ENCODE results near the gene SUSD6.
"Not testable (repeated sequence)": the region's sequence is repeated elsewhere in the genome, so short reads cannot be mapped to it uniquely, and the experiment has no call there.

Gene SUSD6

GRCh38 chr14:69620981-69621380 is 9.6 kb downstream of the SUSD6 start:
- DNase-seq (ENCODE audit: low read depth), result no peak

GRCh38 chr14:69624136-69624535 is 12.7 kb downstream of the SUSD6 start:
- no peak for DNase-seq (ENCODE audit: low read depth)

- DNase-seq (ENCODE audit: low read depth), result no peak
These were observed 14.1 kb downstream of the SUSD6 start for GRCh38 chr14:69625299-69626131.

- no peak for DNase-seq (ENCODE audit: low read depth)
These were observed 14.7 kb downstream of the SUSD6 start for GRCh38 chr14:69626132-69626500.

- DNase-seq (ENCODE audit: low read depth), result no peak
These were observed 18.1 kb downstream of the SUSD6 start for GRCh38 chr14:69629225-69630127.

GRCh38 chr14:69630360-69630759 is 19.0 kb downstream of the SUSD6 start:
- DNase-seq (ENCODE audit: low read depth), result no peak

GRCh38 chr14:69631509-69631908 is 20.1 kb downstream of the SUSD6 start:
- no peak for DNase-seq (ENCODE audit: low read depth)

GRCh38 chr14:69632164-69632563 is 20.8 kb downstream of the SUSD6 start:
- no peak for DNase-seq (ENCODE audit: low read depth)

- no peak for DNase-seq (ENCODE audit: low read depth)
These were observed 21.3 kb downstream of the SUSD6 start for GRCh38 chr14:69632593-69633151.

- no peak for DNase-seq (ENCODE audit: low read depth)
These were observed 21.8 kb downstream of the SUSD6 start for GRCh38 chr14:69633238-69633637.

GRCh38 chr14:69635981-69636639 is 24.7 kb downstream of the SUSD6 start:
- no peak for DNase-seq (ENCODE audit: low read depth)

GRCh38 chr14:69636718-69637480 is 25.5 kb downstream of the SUSD6 start:
- no peak for DNase-seq (ENCODE audit: low read depth)

GRCh38 chr14:69637503-69638031 is 26.2 kb downstream of the SUSD6 start:
- DNase-seq (ENCODE audit: low read depth), result no peak

- no peak for DNase-seq (ENCODE audit: low read depth)
These were observed 29.5 kb downstream of the SUSD6 start for GRCh38 chr14:69640931-69641330.

- not testable (repeated sequence) for DNase-seq (ENCODE audit: low read depth)
These were observed 30.9 kb downstream of the SUSD6 start for GRCh38 chr14:69642212-69642793.

GRCh38 chr14:69643430-69644200 is 32.2 kb downstream of the SUSD6 start:
- DNase-seq (ENCODE audit: low read depth), result no peak

- DNase-seq (ENCODE audit: low read depth), result no peak
These were observed 33.4 kb downstream of the SUSD6 start for GRCh38 chr14:69644814-69645213.

GRCh38 chr14:69647213-69647612 is 35.8 kb downstream of the SUSD6 start:
- DNase-seq (ENCODE audit: low read depth), result no peak

- DNase-seq (ENCODE audit: low read depth), result not testable (repeated sequence)
These were observed 36.2 kb downstream of the SUSD6 start for GRCh38 chr14:69647642-69648041.
